MM.1S (cell line): ENCODE data around the gene TSHZ3.

Experiments used
- DNase-seq: peaks from one replicate; pipeline ENCODE4 v3.0.0-alpha.2; 2015
- H2AFZ ChIP-seq: fragments of 300-600 bp; sonication (generic); 2 replicates; pipeline ENCODE4 v1.6.0; 2016; ENCODE audit warnings: antibody characterized with exemption, low read length
- H3F3A ChIP-seq: fragments of 300-600 bp; sonication (generic); 2 replicates; pipeline ENCODE4 v1.6.1; 2016; ENCODE audit warnings: mild to moderate bottlenecking, antibody characterized with exemption, low read length, moderate library complexity, mixed read lengths; ENCODE audit not compliant: insufficient read depth
- H3K27ac ChIP-seq: fragments of 300-600 bp; sonication (generic); 2 replicates; pipeline ENCODE4 v1.5.1; 2016; ENCODE audit warnings: mild to moderate bottlenecking, low read length
- H3K27me3 ChIP-seq: fragments of 300-600 bp; sonication (generic); replicated peaks from 2 replicates; pipeline ENCODE4 v1.6.0; 2016; ENCODE audit warnings: low read length; ENCODE audit not compliant: insufficient read depth
- H3K36me3 ChIP-seq: fragments of 300-600 bp; sonication (generic); replicated peaks from 2 replicates; pipeline ENCODE4 v1.6.1; 2016; ENCODE audit warnings: mild to moderate bottlenecking, low read length, mixed read lengths; ENCODE audit not compliant: insufficient read depth
- H3K4me1 ChIP-seq: fragments of 300-600 bp; sonication (generic); 2 replicates; pipeline ENCODE4 v1.6.1; 2016; ENCODE audit warnings: low read length, mixed read lengths
- H3K4me2 ChIP-seq: fragments of 300-600 bp; sonication (generic); 2 replicates; pipeline ENCODE4 v1.6.0; 2016; ENCODE audit warnings: low read depth, low read length
- H3K4me3 ChIP-seq: fragments of 300-600 bp; sonication (generic); 2 replicates; pipeline ENCODE4 v1.5.1; 2016; ENCODE audit warnings: low read length, mixed read lengths
- H3K79me2 ChIP-seq: fragments of 300-600 bp; sonication (generic); 2 replicates; pipeline ENCODE4 v1.6.1; 2016; ENCODE audit warnings: mixed run types, low read length, mixed read lengths
- H3K9ac ChIP-seq: fragments of 300-600 bp; sonication (generic); 2 replicates; pipeline ENCODE4 v1.6.1; 2016; ENCODE audit warnings: low read length, mixed read lengths
- H3K9me2 ChIP-seq: fragments of 300-600 bp; sonication (generic); replicated peaks from 2 replicates; pipeline ENCODE4 v1.6.1; 2016; ENCODE audit warnings: mild to moderate bottlenecking, low read length, mixed read lengths; ENCODE audit not compliant: insufficient read depth
- H3K9me3 ChIP-seq: fragments of 300-600 bp; sonication (generic); replicated peaks from 2 replicates; pipeline ENCODE4 v1.6.1; 2016; ENCODE audit warnings: mild to moderate bottlenecking, low read length, mixed read lengths; ENCODE audit not compliant: insufficient read depth
- H4K20me1 ChIP-seq: fragments of 300-600 bp; sonication (generic); 2 replicates; pipeline ENCODE4 v1.6.1; 2016; ENCODE audit warnings: mild to moderate bottlenecking, low read length, moderate library complexity, mixed read lengths; ENCODE audit not compliant: insufficient read depth
- CTCF ChIP-seq: fragments of 300-600 bp; sonication (generic); IDR thresholded peaks from 2 replicates; pipeline ENCODE4 v1.5.1; 2016; ENCODE audit warnings: antibody characterized with exemption, low read length, mixed read lengths
- EZH2 ChIP-seq: fragments of 300-600 bp; sonication (generic); optimal IDR thresholded peaks from 2 replicates; pipeline ENCODE3; 2017; ENCODE audit warnings: low read depth, mild to moderate bottlenecking, antibody characterized with exemption, low read length, mixed read lengths
- EZH2phosphoT487 ChIP-seq: fragments of 300-600 bp; sonication (generic); IDR thresholded peaks from 2 replicates; pipeline ENCODE4 v1.6.1; 2018; ENCODE audit warnings: antibody characterized with exemption, low read length

The TSHZ3 gene

GRCh38 chr19:31263328-31263727, 85.9 kb downstream of the TSHZ3 start:
- no peak overlapping the region for H3K4me2 ChIP-seq
- no peak for TF ChIP-seq EZH2phosphoT487
- no peak for TF ChIP-seq EZH2
- TF ChIP-seq CTCF, result no peak

GRCh38 chr19:31262725-31263191, 86.5 kb downstream of the TSHZ3 start:
- H3K4me3 ChIP-seq, result no peak overlapping the region
- TF ChIP-seq EZH2, result no peak
- no peak for TF ChIP-seq CTCF
- no peak for TF ChIP-seq EZH2phosphoT487
- no peaks in the 10 kb centered on the region for H3K9me3 ChIP-seq
- no peak overlapping the region for H3K27ac ChIP-seq
- H3K79me2 ChIP-seq, result no peaks in the 10 kb centered on the region
- H3K27me3 ChIP-seq, result peaks cover 28% of the 10 kb centered on the region
- H4K20me1 ChIP-seq, result no peaks in the 10 kb centered on the region
- no peaks in the 10 kb centered on the region for H3K9me2 ChIP-seq
- no peak overlapping the region for H3K9ac ChIP-seq
- no peaks in the 10 kb centered on the region for H3F3A ChIP-seq
- DNase-seq, result no peak
- H3K36me3 ChIP-seq, result no peaks in the 10 kb centered on the region
- no peaks in the 10 kb centered on the region for H3K4me1 ChIP-seq
- H3K4me2 ChIP-seq, result no peak overlapping the region
- H2AFZ ChIP-seq, result no peak overlapping the region

More at GRCh38 chr19:31263328-31263727, 85.9 kb downstream of the TSHZ3 start:
- Histone ChIP-seq H3K9me2 (no peaks in the 10 kb centered on the region), H3K4me1 (no peaks in the 10 kb centered on the region), H3K4me3 (no peak overlapping the region), H3K9me3 (no peaks in the 10 kb centered on the region), H4K20me1 (no peaks in the 10 kb centered on the region), H3K27me3 (peaks cover 28% of the 10 kb centered on the region), H3K9ac (no peak overlapping the region), H3K36me3 (no peaks in the 10 kb centered on the region), H3K27ac (no peak overlapping the region), H2AFZ (no peak overlapping the region), H3K79me2 (no peaks in the 10 kb centered on the region), H3F3A (no peaks in the 10 kb centered on the region)
- no peak for DNase-seq

GRCh38 chr19:31261603-31262212, 87.5 kb downstream of the TSHZ3 start:
- Histone ChIP-seq H3K27me3 (peaks cover 28% of the 10 kb centered on the region), H3K4me2 (no peak overlapping the region), H3K9me3 (no peaks in the 10 kb centered on the region), H3K4me3 (no peak overlapping the region), H3F3A (no peaks in the 10 kb centered on the region), H3K9me2 (no peaks in the 10 kb centered on the region), H3K36me3 (no peaks in the 10 kb centered on the region), H3K4me1 (no peaks in the 10 kb centered on the region), H3K27ac (no peak overlapping the region), H4K20me1 (no peaks in the 10 kb centered on the region), H3K9ac (no peak overlapping the region), H3K79me2 (no peaks in the 10 kb centered on the region), H2AFZ (no peak overlapping the region)
- TF ChIP-seq EZH2, result no peak
- no peak for TF ChIP-seq EZH2phosphoT487
- no peak for TF ChIP-seq CTCF
- no peak for DNase-seq
